WI38 (cell line): ENCODE results near the gene ZNF808.
A peak's percentile ranks its signal among the peaks of the same experiment; 100 is the strongest.
"Not testable (repeated sequence)": the region's sequence is repeated elsewhere in the genome, so short reads cannot be mapped to it uniquely, and the experiment has no call there.

ENCODE experiments used
- H3K4me3 ChIP-seq: 2 replicates; pipeline ENCODE4 v1.5.1; 2011; ENCODE audit warnings: low read depth, mild to moderate bottlenecking, control low read depth, low read length
- TF ChIP-seq, protein P1 (sequence below): IDR thresholded peaks from 2 replicates; pipeline ENCODE4 v1.5.1; 2012; ENCODE audit warnings: low read depth, mild to moderate bottlenecking, control low read depth, low read length

Gene ZNF808

DNA sequence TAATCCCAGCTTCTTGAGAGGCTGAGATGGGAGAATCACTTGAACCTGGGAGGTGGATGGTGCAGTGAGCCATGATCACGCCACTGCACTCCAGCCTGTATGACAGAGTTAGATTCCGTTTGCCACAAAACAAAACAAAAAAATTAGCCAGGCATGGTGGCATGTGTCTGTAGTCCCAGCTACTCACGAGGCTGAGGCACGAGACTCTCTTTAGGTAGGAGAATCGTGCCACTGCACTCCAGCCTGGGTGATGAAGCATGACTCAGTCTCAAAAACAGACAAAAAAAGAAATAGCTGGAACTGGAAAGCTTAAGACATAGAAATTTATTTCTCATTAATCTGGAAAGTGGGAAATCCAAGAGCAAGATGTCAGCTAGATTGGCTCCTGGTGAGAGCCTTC lies 20.2 kb upstream of the ZNF808 start:
- no peak overlapping the region for H3K4me3 ChIP-seq
- TF ChIP-seq, protein P1, sequence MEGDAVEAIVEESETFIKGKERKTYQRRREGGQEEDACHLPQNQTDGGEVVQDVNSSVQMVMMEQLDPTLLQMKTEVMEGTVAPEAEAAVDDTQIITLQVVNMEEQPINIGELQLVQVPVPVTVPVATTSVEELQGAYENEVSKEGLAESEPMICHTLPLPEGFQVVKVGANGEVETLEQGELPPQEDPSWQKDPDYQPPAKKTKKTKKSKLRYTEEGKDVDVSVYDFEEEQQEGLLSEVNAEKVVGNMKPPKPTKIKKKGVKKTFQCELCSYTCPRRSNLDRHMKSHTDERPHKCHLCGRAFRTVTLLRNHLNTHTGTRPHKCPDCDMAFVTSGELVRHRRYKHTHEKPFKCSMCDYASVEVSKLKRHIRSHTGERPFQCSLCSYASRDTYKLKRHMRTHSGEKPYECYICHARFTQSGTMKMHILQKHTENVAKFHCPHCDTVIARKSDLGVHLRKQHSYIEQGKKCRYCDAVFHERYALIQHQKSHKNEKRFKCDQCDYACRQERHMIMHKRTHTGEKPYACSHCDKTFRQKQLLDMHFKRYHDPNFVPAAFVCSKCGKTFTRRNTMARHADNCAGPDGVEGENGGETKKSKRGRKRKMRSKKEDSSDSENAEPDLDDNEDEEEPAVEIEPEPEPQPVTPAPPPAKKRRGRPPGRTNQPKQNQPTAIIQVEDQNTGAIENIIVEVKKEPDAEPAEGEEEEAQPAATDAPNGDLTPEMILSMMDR, result no peak

DNA sequence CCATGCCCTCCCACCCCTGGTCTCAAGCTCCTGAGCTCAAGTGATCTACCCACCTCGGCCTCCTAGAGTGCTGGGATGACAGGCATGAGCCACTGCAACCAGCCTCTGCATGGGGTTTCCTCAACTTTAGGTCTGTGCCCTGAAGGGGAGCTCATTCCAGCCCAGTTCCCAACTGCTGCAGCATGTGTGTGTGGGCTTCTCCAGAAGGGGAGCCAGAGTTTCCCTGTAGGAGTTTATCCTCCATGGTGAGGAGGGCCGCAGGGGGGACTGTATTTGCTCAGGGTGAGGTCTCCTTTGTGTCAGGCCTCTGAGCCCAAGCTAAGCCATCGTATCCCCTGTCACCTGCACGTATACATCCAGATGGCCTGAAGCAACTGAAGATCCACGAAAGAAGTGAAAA lies 11.3 kb upstream of the ZNF808 start:
- TF ChIP-seq, protein P1, result no peak
- H3K4me3 ChIP-seq, result no peak overlapping the region

DNA sequence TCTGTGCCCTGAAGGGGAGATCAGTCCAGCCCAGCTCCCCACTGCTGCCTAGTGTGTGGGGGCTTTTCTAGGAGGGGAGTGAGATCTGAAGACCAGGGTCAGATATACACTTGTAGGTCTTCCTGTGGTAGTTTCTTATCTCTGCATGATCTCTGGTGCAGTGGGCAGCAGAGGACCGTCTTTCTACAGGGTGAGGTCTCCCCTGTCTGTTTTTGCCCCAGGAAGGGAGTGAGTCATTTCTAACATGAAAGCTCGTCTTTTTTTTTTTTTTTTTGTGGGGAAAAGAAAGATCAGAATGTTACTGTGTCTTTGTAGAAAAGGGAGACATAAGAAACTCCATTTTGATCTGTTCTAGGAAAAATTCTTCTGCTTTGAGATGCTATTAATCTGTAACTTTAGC lies 8.8 kb upstream of the ZNF808 start:
- H3K4me3 ChIP-seq, result no peak overlapping the region
- TF ChIP-seq, protein P1, result no peak

DNA sequence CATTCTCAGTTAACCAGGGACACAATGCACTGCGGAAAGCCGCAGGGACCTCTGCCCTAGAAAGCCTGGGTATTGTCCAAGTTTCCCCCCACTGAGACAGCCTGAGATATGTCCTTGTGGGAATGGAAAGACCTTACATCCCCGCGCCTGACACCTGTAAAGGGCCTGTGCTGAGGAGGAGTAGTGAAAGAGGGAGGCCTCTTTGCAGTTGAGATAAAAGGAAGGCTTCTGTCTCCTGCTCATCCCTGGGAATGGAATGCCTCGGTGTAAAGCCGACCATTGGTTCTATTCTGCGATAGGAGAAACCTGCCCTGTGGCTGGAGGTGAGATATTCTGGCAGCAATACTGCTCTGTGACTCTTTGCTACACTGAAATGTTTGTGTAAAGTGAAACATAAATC lies 8.3 kb upstream of the ZNF808 start:
- not testable (repeated sequence) for H3K4me3 ChIP-seq

DNA sequence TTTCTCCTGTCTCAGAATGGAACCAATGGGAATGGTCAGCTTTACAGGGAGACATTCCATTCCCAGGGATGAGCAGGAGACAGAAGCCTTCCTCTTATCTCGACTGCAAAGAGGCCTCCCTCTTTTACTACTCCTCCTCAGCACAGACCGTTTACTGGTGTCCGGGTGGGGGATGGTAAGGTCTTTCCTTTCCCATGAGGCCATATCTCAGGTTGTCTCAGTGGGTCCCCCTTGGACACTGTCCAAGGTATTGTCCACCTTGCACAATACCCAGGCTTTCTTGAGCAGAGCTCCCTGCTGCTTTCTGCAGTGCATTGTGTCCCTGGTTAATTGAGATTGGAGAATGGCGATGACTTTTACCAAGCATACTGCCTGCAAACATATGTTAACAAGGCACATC lies 7.5 kb upstream of the ZNF808 start:
- TF ChIP-seq, protein P1, result no peak
- H3K4me3 ChIP-seq, result no peak overlapping the region

DNA sequence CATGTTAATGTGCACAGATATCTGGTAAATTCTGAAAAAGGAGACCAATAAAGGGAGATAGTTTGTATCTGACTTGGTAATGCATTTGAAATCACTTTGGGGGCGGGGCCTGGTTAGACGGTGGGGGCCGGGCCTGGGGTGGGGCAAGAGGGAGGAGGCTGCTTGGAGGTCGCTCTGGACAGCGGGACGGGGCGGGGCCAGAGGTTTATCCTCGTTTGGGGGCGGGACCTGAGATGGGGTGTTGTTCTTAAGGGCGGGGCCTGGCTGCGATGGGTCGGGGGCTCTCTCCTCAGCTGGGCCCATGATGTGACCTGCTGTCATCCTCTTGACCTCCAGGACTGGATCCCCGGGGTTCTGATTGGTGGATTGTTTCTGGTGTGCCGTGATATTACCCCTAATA lies 4.9 kb upstream of the ZNF808 start:
- H3K4me3 ChIP-seq, result no peak overlapping the region
- TF ChIP-seq, protein P1, result no peak

DNA sequence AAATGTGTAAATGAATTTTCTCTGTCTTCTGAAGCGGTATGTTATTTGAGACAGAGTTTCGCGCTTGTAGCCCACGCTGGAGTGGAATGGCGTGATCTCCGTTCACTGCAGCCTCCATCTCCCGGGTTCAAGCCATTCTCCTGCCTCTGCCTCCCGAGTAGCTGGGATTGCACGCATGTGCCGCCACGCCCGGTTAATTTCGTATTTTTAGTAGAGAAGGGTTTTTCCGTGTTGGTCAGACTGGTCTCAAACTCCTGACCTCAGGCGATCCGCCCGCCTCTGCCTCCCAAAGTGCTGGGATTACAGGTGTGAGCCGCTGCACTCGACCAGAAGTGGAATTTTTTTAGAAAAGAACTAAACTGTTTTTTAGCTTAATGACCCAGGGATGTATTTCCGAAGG lies 3.4 kb upstream of the ZNF808 start:
- TF ChIP-seq, protein P1, result no peak
- H3K4me3 ChIP-seq, result no peak overlapping the region

DNA sequence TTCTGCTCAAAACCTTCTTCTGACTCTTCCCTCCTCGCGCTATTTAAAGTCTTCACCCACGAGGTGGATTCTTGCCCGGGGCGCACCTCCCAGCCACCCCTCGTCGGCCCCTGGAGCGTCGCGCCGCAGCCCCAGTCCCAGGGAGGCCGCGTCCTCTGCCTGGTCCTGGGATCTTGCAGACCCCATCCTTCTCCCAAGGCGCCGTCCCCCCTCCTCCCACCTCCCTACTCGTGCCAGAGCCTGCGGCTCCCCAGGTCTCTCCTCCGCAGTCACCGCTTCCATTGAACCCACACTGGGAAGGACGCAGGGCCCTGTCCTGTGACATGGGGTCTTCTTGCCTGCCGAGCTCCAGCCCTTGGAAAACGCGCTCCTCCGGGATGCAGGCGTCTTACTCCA lies 486 bp downstream of the ZNF808 start:
- TF ChIP-seq, protein P1, result no peak
- peak overlapping the region; percentile 79 for H3K4me3 ChIP-seq
